Measurements from ENCODE around the gene UBE2S.

DNA sequence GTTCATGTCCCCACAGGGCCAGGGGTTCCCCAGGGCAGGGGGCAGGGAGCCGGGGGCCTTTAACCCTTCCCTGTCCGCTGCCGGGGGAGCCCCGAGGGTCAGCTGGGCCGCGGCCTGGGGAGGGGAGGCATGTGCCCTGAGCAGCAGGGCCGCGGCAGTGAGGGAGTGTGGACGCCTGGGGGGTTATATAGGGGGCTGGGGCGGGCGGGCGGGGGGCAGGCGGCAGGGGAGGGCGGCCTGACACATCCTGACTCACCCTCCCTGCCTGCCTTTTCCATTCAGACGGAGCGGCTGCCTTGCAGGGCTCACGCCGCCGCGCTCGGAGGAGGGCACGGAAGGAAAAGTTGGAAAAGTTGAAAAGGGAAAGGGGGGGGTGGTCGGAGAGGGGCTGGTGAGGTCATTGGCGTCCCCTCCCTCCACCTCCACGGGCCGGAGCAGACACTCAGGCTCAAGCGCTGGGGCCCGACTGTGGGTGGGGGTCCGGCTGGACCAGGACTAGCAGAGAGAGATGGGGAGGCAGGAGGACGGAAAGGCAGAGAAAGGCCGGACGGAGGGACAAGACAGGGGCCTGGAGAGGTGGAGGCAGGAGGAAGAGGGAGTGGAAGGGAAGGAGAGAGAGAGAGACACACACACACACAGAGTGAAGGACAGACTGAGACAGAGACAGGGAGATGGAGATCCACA lies 37.1 kb downstream of the UBE2S start, which contains the start of gene IL11:
- TF ChIP-seq, protein P1, sequence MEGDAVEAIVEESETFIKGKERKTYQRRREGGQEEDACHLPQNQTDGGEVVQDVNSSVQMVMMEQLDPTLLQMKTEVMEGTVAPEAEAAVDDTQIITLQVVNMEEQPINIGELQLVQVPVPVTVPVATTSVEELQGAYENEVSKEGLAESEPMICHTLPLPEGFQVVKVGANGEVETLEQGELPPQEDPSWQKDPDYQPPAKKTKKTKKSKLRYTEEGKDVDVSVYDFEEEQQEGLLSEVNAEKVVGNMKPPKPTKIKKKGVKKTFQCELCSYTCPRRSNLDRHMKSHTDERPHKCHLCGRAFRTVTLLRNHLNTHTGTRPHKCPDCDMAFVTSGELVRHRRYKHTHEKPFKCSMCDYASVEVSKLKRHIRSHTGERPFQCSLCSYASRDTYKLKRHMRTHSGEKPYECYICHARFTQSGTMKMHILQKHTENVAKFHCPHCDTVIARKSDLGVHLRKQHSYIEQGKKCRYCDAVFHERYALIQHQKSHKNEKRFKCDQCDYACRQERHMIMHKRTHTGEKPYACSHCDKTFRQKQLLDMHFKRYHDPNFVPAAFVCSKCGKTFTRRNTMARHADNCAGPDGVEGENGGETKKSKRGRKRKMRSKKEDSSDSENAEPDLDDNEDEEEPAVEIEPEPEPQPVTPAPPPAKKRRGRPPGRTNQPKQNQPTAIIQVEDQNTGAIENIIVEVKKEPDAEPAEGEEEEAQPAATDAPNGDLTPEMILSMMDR (IDR thresholded peaks at IDR 0.05) = no peak
- no peak for TF ChIP-seq POLR2A (IDR thresholded peaks at IDR 0.05)

Data from body of pancreas (tissue), 4 donors.